Uterus (tissue), 2 donors: ENCODE data around the gene S100A1.

Experiments
- CTCF ChIP-seq, 4 experiments: fragments of 200-600 bp in 2 of 4; fragments of 450-650 bp in 2 of 4; sonication (generic) in 2 of 4; IDR thresholded peaks; one replicate each; pipeline ENCODE4 v1.5.1; 2016 to 2019; ENCODE audit warnings: antibody characterized with exemption in 4 of 4, mild to moderate bottlenecking in 2 of 4, moderate library complexity in 1 of 4
- POLR2A ChIP-seq, 2 donors: fragments of 450-650 bp; IDR thresholded peaks; one replicate each; pipeline ENCODE4 v1.6.1; 2016; ENCODE audit warnings: antibody characterized with exemption in 2 of 2, mild to moderate bottlenecking in 1 of 2, moderate library complexity in 1 of 2

GRCh38 chr1:153610334-153610733, 17.9 kb upstream of the S100A1 start:
- no peak for TF ChIP-seq CTCF (IDR thresholded peaks at IDR 0.05)
- TF ChIP-seq POLR2A (IDR thresholded peaks at IDR 0.05), result no peak
